ENCODE data around the gene CRACDL.

The CRACDL gene

GRCh38 chr2:98830571-98831145 is 105.4 kb downstream of the CRACDL start:
- no peak for TF ChIP-seq FOXK2 (IDR thresholded peaks at IDR 0.05)
- TF ChIP-seq TARDBP (IDR thresholded peaks at IDR 0.05), result no peak
- no peak for TF ChIP-seq SP1 (IDR thresholded peaks at IDR 0.05)
- no peak for TF ChIP-seq FOXA1 (IDR thresholded peaks at IDR 0.05)
- TF ChIP-seq ARNT (IDR thresholded peaks at IDR 0.05), result no peak
- TF ChIP-seq CTBP1 (IDR thresholded peaks at IDR 0.05; ENCODE audit: borderline replicate concordance), result no peak
- no peak for TF ChIP-seq HDGF (IDR thresholded peaks at IDR 0.05; ENCODE audit: borderline replicate concordance)
- no peak for TF ChIP-seq ZNF384 (IDR thresholded peaks at IDR 0.05)
- TF ChIP-seq SUZ12 (IDR thresholded peaks at IDR 0.05), result no peak
- no peak for TF ChIP-seq FOXM1 (IDR thresholded peaks at IDR 0.05; ENCODE audit: borderline replicate concordance)
- no peak for TF ChIP-seq L3MBTL2 (conservative IDR thresholded peaks at IDR 0.05)
- TF ChIP-seq PKNOX1 (IDR thresholded peaks at IDR 0.05), result no peak
- TF ChIP-seq NFRKB (IDR thresholded peaks at IDR 0.05), result no peak
- TF ChIP-seq LEF1 (IDR thresholded peaks at IDR 0.05; ENCODE audit: borderline replicate concordance), result no peak
- no peak for TF ChIP-seq BHLHE40 (IDR thresholded peaks at IDR 0.05; ENCODE audit: borderline replicate concordance)
- TF ChIP-seq ELF4 (IDR thresholded peaks at IDR 0.05), result no peak
- ChIA-PET CTCF (interaction anchor here (2.4 kb wide), 1 partner anchor 181 kb away, joined by 5 read pairs; no protein-coding TSS in a partner anchor), POLR2A (no interaction called here)
- DNase-seq (ENCODE audit: extremely low spot score), result no peak

DNA sequence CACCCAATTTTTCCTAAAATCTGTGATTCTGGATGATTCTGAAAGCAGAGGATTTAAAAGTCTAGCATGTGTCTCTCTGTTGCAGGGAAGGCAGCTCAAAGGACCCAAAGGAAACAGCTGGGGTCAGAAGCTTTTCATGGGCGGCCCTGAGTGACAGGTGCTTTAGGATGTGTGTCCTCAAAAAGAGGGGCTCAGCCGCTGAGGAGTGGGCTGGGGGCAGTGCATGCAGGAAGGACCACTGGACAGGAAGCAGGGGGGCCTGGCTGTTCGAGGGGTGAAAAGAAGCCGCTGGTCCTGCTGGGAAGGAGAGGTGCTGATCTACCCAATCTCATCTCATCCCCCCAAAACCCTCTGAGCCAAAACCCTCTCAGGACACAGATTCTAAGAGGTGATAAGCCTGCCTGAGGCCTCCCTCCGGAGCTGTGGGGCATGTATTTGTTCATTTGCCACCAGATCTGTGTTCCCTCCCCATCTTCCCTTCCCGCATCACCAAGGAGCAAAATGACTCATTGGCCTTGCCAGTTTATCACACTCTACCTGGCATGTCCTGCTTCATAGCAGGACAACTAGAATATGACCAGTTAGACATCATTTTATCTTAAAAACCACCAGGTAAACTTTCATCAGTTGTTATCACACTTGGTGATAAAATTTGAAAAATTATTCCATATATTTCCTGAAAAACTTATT is 106.3 kb downstream of the CRACDL start:
- DNase-seq (ENCODE audit: extremely low spot score), result no peak
- POLR2A ChIA-PET, result no interaction called here
- TF ChIP-seq PKNOX1 (IDR thresholded peaks at IDR 0.05) (no peak), SUZ12 (IDR thresholded peaks at IDR 0.05) (no peak), ZNF384 (IDR thresholded peaks at IDR 0.05) (no peak), FOXA1 (IDR thresholded peaks at IDR 0.05) (no peak), CTBP1 (IDR thresholded peaks at IDR 0.05; ENCODE audit: borderline replicate concordance) (no peak), ARNT (IDR thresholded peaks at IDR 0.05) (no peak), LEF1 (IDR thresholded peaks at IDR 0.05; ENCODE audit: borderline replicate concordance) (no peak), L3MBTL2 (conservative IDR thresholded peaks at IDR 0.05) (no peak), SP1 (IDR thresholded peaks at IDR 0.05) (no peak), FOXM1 (IDR thresholded peaks at IDR 0.05; ENCODE audit: borderline replicate concordance) (no peak), NFRKB (IDR thresholded peaks at IDR 0.05) (no peak), HDGF (IDR thresholded peaks at IDR 0.05; ENCODE audit: borderline replicate concordance) (no peak), FOXK2 (IDR thresholded peaks at IDR 0.05) (no peak), TARDBP (IDR thresholded peaks at IDR 0.05) (no peak), ELF4 (IDR thresholded peaks at IDR 0.05) (no peak), BHLHE40 (IDR thresholded peaks at IDR 0.05; ENCODE audit: borderline replicate concordance) (no peak)
- CTCF ChIA-PET, result no interaction called here

GRCh38 chr2:98828793-98829371 is 107.1 kb downstream of the CRACDL start:
- no peak for TF ChIP-seq FOXK2 (IDR thresholded peaks at IDR 0.05)
- TF ChIP-seq TARDBP (IDR thresholded peaks at IDR 0.05), result no peak
- TF ChIP-seq PKNOX1 (IDR thresholded peaks at IDR 0.05), result no peak
- no peak for TF ChIP-seq SUZ12 (IDR thresholded peaks at IDR 0.05)
- TF ChIP-seq SP1 (IDR thresholded peaks at IDR 0.05), result no peak
- no peak for TF ChIP-seq CTBP1 (IDR thresholded peaks at IDR 0.05; ENCODE audit: borderline replicate concordance)
- TF ChIP-seq FOXM1 (IDR thresholded peaks at IDR 0.05; ENCODE audit: borderline replicate concordance), result no peak
- no peak for TF ChIP-seq FOXA1 (IDR thresholded peaks at IDR 0.05)
- TF ChIP-seq L3MBTL2 (conservative IDR thresholded peaks at IDR 0.05), result no peak
- TF ChIP-seq ZNF384 (IDR thresholded peaks at IDR 0.05), result no peak
- TF ChIP-seq BHLHE40 (IDR thresholded peaks at IDR 0.05; ENCODE audit: borderline replicate concordance), result no peak
- TF ChIP-seq HDGF (IDR thresholded peaks at IDR 0.05; ENCODE audit: borderline replicate concordance), result no peak
- TF ChIP-seq ELF4 (IDR thresholded peaks at IDR 0.05), result no peak
- no peak for TF ChIP-seq ARNT (IDR thresholded peaks at IDR 0.05)
- no peak for DNase-seq (ENCODE audit: extremely low spot score)
- POLR2A ChIA-PET, result no interaction called here
- CTCF ChIA-PET, result no interaction called here

- ChIA-PET POLR2A (no interaction called here), CTCF (no interaction called here)
- TF ChIP-seq LEF1 (IDR thresholded peaks at IDR 0.05; ENCODE audit: borderline replicate concordance), result no peak
- TF ChIP-seq L3MBTL2 (conservative IDR thresholded peaks at IDR 0.05), result no peak
- no peak for TF ChIP-seq SP1 (IDR thresholded peaks at IDR 0.05)
- no peak for TF ChIP-seq FOXM1 (IDR thresholded peaks at IDR 0.05; ENCODE audit: borderline replicate concordance)
- no peak for TF ChIP-seq HDGF (IDR thresholded peaks at IDR 0.05; ENCODE audit: borderline replicate concordance)
- no peak for TF ChIP-seq ZNF384 (IDR thresholded peaks at IDR 0.05)
- TF ChIP-seq ELF4 (IDR thresholded peaks at IDR 0.05), result no peak
- no peak for TF ChIP-seq TARDBP (IDR thresholded peaks at IDR 0.05)
- no peak for DNase-seq (ENCODE audit: extremely low spot score)
These were observed 107.7 kb downstream of the CRACDL start for GRCh38 chr2:98828369-98828744.

- ChIA-PET POLR2A (no interaction called here), CTCF (no interaction called here)
- TF ChIP-seq SP1 (IDR thresholded peaks at IDR 0.05) (no peak), ARNT (IDR thresholded peaks at IDR 0.05) (no peak), FOXK2 (IDR thresholded peaks at IDR 0.05) (no peak), PKNOX1 (IDR thresholded peaks at IDR 0.05) (no peak), HDGF (IDR thresholded peaks at IDR 0.05; ENCODE audit: borderline replicate concordance) (no peak), CTBP1 (IDR thresholded peaks at IDR 0.05; ENCODE audit: borderline replicate concordance) (no peak), LEF1 (IDR thresholded peaks at IDR 0.05; ENCODE audit: borderline replicate concordance) (no peak), L3MBTL2 (conservative IDR thresholded peaks at IDR 0.05) (no peak), TARDBP (IDR thresholded peaks at IDR 0.05) (no peak), NFRKB (IDR thresholded peaks at IDR 0.05) (no peak), ZNF384 (IDR thresholded peaks at IDR 0.05) (no peak), SUZ12 (IDR thresholded peaks at IDR 0.05) (no peak), BHLHE40 (IDR thresholded peaks at IDR 0.05; ENCODE audit: borderline replicate concordance) (no peak), FOXA1 (IDR thresholded peaks at IDR 0.05) (no peak), ELF4 (IDR thresholded peaks at IDR 0.05) (no peak)
- no peak for DNase-seq (ENCODE audit: extremely low spot score)
These were observed 108.2 kb downstream of the CRACDL start for GRCh38 chr2:98827625-98828368.

All from HEK293T (cell line).